Esophagus (tissue), 2 donors: ENCODE results near the gene ATF2. TPM values are rescaled to one million over a fixed set of nuclear protein-coding genes. Genes with fewer than 3 reads are reported as not detected.

Experiments
- H3K27ac ChIP-seq, 2 donors: one replicate each; pipeline ENCODE4 v1.5.1; 2013; ENCODE audit warnings: low read depth in 2 of 2, mild to moderate bottlenecking in 2 of 2, inconsistent platforms in 1 of 2, low read length in 1 of 2, moderate library complexity in 1 of 2
- H3K27me3 ChIP-seq, 2 donors: one replicate each; pipeline ENCODE4 v1.6.1; 2013; ENCODE audit warnings: low read length in 2 of 2, control low read depth in 1 of 2, mild to moderate bottlenecking in 1 of 2; ENCODE audit not compliant: insufficient read depth in 2 of 2, control insufficient read depth in 1 of 2
- H3K36me3 ChIP-seq, 2 donors: one replicate each; pipeline ENCODE4 v1.6.1; 2013; ENCODE audit warnings: low read length in 1 of 2; ENCODE audit not compliant: control insufficient read depth in 2 of 2, insufficient read depth in 2 of 2
- H3K4me1 ChIP-seq, 2 donors: one replicate each; pipeline ENCODE4 v1.6.1; 2013; ENCODE audit warnings: low read length in 1 of 2; ENCODE audit not compliant: control insufficient read depth in 2 of 2, insufficient read depth in 2 of 2
- H3K4me3 ChIP-seq, 2 donors: one replicate each; pipeline ENCODE4 v1.5.1; 2013; ENCODE audit warnings: low read length in 2 of 2, mild to moderate bottlenecking in 2 of 2, low read depth in 1 of 2, moderate library complexity in 1 of 2
- H3K9me3 ChIP-seq, 2 donors: one replicate each; pipeline ENCODE4 v1.6.1; 2013; ENCODE audit warnings: mild to moderate bottlenecking in 2 of 2, low read depth in 1 of 2, low read length in 1 of 2, moderate library complexity in 1 of 2; ENCODE audit not compliant: control insufficient read depth in 2 of 2, insufficient read depth in 1 of 2
- WGBS, 2 donors: extraction: QIAGEN DNeasy Blood & Tissue Kit; methylation state at CpG; one replicate each; pipeline ENCODE4 v1.1.7; 2013; 5-methylcytosine and 5-hydroxymethylcytosine counted together
- polyA plus RNA-seq, 2 donors: library from polyadenylated mRNA; stranded (reverse); fragments of 200-250 nt; gene quantifications; one replicate each; pipeline ENCODE4 v1.2.3, GENCODE V29; 2013
- donor health status: healthy with polysubstance abuse.
- donor health status: Bipolar disorder and iron deficiency.

Gene ATF2
- polyA plus RNA-seq, 2 donors = 6.8 to 8.1 TPM

DNA sequence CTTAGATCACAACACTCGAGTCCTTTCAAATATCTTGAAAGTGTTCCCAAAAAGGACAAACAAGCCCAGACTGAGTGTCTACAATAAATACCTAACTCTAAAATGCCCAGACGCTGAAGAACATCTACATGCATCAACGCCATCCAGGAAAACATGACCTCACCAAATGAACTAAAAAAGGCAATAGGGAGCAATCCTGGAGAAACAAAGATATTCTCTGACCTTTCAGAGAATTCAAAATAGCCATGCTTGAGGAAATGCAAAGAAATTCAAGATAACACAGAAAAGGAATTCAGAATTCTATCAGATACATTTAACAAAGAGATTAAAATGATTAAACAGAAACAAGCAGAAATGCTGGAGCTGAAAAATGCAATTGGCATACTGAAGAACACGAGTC, 101.6 kb downstream of the ATF2 start:
- WGBS, 2 donors = 88 to 94% methylated on average over 4 of the region's 4 CpGs
- peaks cover 4 to 6% of the 10 kb centered on the region in 2 donors for H3K36me3 ChIP-seq

GRCh38 chr2:175064797-175065196, 103.2 kb downstream of the ATF2 start:
- H3K36me3 ChIP-seq = peaks cover 0 to 3% of the 10 kb centered on the region in 2 donors
- no peak overlapping the region for H3K4me3 ChIP-seq
- H3K27ac ChIP-seq = no peak overlapping the region
- no peaks in the 10 kb centered on the region for H3K4me1 ChIP-seq
- 97 to 100% methylated on average over 5 of the region's 5 CpGs for WGBS, 2 donors
- no peaks in the 10 kb centered on the region for H3K9me3 ChIP-seq
- no peaks in the 10 kb centered on the region for H3K27me3 ChIP-seq

More for the DNA sequence above, 101.6 kb downstream of the ATF2 start:
- Histone ChIP-seq H3K4me1 (no peaks in the 10 kb centered on the region), H3K27me3 (no peaks in the 10 kb centered on the region), H3K9me3 (no peaks in the 10 kb centered on the region), H3K27ac (no peak overlapping the region), H3K4me3 (no peak overlapping the region)

DNA sequence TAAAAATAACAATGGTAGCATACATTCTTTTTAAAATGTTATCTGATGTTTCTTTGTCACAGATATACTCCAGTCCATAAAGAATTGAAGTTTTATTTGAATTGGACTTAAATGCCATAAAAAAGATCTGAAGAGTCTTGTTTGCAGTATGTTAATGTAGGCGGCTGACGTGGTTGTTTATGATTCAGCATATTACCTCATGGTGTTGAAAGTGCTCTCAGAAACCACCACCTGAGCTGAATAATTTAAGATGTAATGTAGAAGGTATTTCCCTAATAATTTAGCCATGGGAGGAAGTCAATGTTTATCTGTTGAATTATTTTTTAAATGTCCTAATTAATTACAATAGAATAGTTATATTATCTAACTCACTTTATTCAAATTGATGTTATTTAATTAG, 104.3 kb downstream of the ATF2 start:
- no peaks in the 10 kb centered on the region for H3K4me1 ChIP-seq
- H3K27me3 ChIP-seq = no peaks in the 10 kb centered on the region
- H3K9me3 ChIP-seq = no peaks in the 10 kb centered on the region
- H3K36me3 ChIP-seq = peaks cover 0 to 3% of the 10 kb centered on the region in 2 donors
- H3K4me3 ChIP-seq = no peak overlapping the region
- 88 to 96% methylated on average over 2 of the region's 2 CpGs for WGBS, 2 donors
- no peak overlapping the region for H3K27ac ChIP-seq

DNA sequence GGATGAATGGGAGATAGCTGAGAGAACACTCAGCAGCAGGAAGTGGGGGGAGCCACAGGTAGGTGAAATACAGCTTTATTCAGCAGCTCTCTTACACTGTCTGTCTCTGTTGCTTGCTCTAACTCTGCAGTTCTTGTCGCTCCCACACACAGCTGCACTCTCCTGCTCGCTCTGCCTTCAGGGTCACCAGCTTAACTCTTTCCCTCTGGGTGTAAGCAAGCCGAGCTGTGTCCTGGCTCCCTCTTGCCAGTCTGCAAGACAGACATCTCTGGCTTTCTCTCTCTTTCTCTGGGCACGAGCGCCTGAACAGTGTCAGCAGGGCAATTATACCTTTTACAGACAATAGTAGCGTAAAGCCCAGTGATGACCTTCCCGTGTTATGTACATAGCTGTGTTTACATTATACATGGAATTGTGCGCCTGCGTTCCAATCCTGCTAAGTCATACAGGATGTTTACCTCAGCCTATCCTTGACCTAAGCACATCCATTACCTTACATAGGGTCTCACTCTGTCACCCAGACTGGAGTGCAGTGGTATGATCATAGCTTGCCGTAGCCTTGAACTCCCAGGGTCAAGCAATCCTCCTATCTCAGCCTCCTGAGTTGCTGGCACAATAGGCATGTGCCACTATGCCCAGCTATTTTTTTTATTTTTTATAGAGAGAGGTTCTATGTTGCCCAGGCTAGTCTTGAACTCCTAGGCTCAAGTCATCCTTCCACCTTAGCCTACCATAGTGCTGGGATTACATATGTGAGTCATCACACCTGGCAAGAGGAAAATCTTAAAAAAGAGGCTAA, 105.0 kb downstream of the ATF2 start:
- Histone ChIP-seq H3K9me3 (no peaks in the 10 kb centered on the region), H3K4me3 (no peak overlapping the region), H3K4me1 (no peaks in the 10 kb centered on the region), H3K36me3 (peaks cover 0 to 3% of the 10 kb centered on the region in 2 donors), H3K27ac (no peak overlapping the region), H3K27me3 (no peaks in the 10 kb centered on the region)
- 87 to 96% methylated on average over 10 of the region's 10 CpGs for WGBS, 2 donors

DNA sequence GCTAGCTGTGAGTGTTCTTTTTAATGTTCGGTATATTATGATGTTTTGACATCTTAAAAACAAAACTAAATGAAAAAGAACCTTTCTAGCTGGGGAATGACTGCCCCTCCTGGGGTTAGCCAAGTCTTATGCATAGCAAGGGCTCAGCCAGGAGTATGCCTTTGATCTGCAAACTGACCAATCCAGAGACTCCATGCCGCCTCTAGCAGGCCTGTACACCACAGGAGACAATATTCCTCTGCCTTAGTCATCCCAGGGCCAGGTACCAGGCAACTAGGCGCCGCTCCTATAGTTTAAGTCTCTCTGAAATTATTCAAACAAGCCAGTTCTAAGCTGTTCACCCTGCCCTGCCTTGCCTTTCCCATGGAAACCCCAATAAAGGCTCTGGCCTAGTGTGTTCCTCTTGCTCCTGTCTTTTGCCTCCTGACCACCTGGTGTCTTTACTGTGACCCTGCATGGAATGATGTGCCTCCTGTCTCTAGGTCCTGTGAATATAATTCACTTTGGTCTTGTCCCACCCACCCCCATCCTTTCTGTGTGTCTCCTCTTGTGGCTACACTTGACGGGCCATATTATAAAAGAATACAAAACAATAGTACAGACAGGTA, 110.8 kb downstream of the ATF2 start:
- WGBS, 2 donors = 92 to 97% methylated on average over 5 of the region's 5 CpGs

GRCh38 chr2:175055993-175056392, 112.0 kb downstream of the ATF2 start:
- no peaks in the 10 kb centered on the region for H3K4me1 ChIP-seq
- H3K36me3 ChIP-seq = no peaks in the 10 kb centered on the region
- no peaks in the 10 kb centered on the region for H3K27me3 ChIP-seq
- H3K4me3 ChIP-seq = no peak overlapping the region
- no peak overlapping the region for H3K27ac ChIP-seq
- no peaks in the 10 kb centered on the region for H3K9me3 ChIP-seq

More for the DNA sequence above, 110.8 kb downstream of the ATF2 start:
- H3K4me1 ChIP-seq = no peaks in the 10 kb centered on the region
- H3K27me3 ChIP-seq = no peaks in the 10 kb centered on the region
- H3K36me3 ChIP-seq = no peaks in the 10 kb centered on the region
- H3K4me3 ChIP-seq = no peak overlapping the region
- no peak overlapping the region for H3K27ac ChIP-seq
- H3K9me3 ChIP-seq = no peaks in the 10 kb centered on the region

DNA sequence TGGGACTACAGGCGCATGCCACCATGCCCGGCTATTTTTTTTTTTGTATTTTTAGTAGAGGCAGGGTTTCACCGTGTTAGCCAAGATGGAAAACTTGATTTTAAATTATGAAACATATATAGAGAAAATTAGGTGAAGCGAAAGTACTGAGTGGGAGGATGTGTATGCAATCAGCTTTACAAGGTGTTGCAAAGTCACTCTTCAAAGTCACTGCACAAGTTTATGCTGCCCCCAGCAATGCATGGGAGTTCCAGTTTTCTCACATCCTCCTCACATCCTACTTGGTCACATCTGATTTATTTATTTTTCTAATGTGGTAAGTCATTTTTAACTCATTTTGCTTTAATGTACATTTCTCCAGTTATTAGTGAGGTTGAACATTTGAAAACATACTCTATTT, 113.7 kb downstream of the ATF2 start:
- no peak overlapping the region for H3K4me3 ChIP-seq
- no peaks in the 10 kb centered on the region for H3K27me3 ChIP-seq
- no peaks in the 10 kb centered on the region for H3K4me1 ChIP-seq
- no peaks in the 10 kb centered on the region for H3K36me3 ChIP-seq
- no peak overlapping the region for H3K27ac ChIP-seq
- 88 to 91% methylated on average over 4 of the region's 4 CpGs for WGBS, 2 donors
- H3K9me3 ChIP-seq = no peaks in the 10 kb centered on the region

GRCh38 chr2:175049661-175050060, 118.3 kb downstream of the ATF2 start:
- Histone ChIP-seq H3K36me3 (no peaks in the 10 kb centered on the region), H3K9me3 (no peaks in the 10 kb centered on the region), H3K4me1 (no peaks in the 10 kb centered on the region), H3K27ac (no peak overlapping the region), H3K4me3 (no peak overlapping the region), H3K27me3 (no peaks in the 10 kb centered on the region)

DNA sequence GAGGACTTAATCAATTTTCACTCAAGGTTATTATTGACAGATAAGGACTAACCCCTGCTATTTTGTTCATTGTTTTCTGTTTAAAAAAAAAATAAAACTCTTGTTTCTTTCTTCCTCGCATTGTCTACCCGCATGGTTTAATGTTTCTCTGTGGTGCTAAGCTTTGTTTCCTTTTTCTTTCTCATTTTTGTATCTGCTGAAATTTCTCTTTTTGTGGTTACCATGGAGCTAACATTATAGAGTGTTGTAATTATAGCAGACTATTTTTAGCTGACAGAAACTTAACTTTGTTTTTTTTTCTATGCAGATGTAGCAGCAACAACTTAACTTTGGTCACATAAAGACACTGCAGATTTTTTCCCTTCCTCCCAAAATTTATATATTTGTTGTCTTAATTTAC, 119.7 kb downstream of the ATF2 start:
- 82 to 90% methylated on average over 2 of the region's 2 CpGs for WGBS, 2 donors

DNA sequence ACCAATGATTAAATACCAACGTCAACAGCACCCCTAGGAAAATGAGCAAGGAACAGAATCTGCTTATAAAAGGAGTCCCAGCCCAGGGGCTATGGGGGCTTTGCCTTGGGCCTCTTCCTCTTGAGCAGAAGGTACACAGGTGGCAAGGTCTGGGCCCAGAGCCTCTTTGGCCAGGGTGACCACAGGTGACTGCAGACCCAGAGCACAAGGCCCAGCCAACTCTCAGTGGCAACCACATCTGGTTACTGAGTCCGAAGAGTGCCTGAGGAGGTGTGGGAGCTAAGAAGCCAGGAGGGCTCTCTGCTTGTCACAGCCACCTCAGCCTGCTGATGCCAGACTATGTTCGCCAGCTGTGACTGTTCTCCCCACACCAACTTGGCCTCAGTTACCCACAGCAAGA, 128.5 kb downstream of the ATF2 start:
- Histone ChIP-seq H3K36me3 (no peaks in the 10 kb centered on the region), H3K9me3 (no peaks in the 10 kb centered on the region), H3K27ac (no peak overlapping the region), H3K27me3 (no peaks in the 10 kb centered on the region), H3K4me3 (no peak overlapping the region), H3K4me1 (no peaks in the 10 kb centered on the region)
- 92 to 93% methylated on average over 3 of the region's 3 CpGs for WGBS, 2 donors

More for the DNA sequence above, 119.7 kb downstream of the ATF2 start:
- H3K9me3 ChIP-seq = no peaks in the 10 kb centered on the region
- no peaks in the 10 kb centered on the region for H3K36me3 ChIP-seq
- H3K27me3 ChIP-seq = no peaks in the 10 kb centered on the region
- no peaks in the 10 kb centered on the region for H3K4me1 ChIP-seq
- H3K27ac ChIP-seq = no peak overlapping the region
- no peak overlapping the region for H3K4me3 ChIP-seq
